NCI-H774 (cell line): ENCODE data around the gene ARID2.
A peak's percentile ranks its signal among the peaks of the same experiment; 100 is the strongest.

ENCODE experiments used
- DNase-seq: peaks from one replicate; lab custom pipeline; 2025; lab: John Stamatoyannopoulos, UW

The ARID2 gene

DNA sequence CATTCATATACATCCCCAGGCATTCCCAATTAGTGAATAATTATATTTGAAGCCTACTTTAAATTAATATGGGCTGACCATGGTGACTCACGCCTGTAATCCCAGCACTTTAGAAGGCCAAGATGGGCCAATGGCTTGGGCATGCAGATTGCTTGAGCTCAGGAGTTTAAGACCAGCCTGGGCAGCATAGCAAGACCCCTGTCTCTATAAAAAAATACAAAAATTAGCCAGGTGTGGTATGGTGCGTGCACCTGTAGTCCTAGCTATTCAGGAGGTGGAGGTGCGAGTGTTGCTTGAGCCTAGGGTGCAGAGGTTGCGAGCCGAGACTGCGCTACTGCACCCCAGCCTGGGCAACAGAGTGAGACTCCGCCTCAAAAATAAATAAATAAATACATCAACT lies 7.6 kb upstream of the ARID2 start:
- DNase-seq, result no peak

DNA sequence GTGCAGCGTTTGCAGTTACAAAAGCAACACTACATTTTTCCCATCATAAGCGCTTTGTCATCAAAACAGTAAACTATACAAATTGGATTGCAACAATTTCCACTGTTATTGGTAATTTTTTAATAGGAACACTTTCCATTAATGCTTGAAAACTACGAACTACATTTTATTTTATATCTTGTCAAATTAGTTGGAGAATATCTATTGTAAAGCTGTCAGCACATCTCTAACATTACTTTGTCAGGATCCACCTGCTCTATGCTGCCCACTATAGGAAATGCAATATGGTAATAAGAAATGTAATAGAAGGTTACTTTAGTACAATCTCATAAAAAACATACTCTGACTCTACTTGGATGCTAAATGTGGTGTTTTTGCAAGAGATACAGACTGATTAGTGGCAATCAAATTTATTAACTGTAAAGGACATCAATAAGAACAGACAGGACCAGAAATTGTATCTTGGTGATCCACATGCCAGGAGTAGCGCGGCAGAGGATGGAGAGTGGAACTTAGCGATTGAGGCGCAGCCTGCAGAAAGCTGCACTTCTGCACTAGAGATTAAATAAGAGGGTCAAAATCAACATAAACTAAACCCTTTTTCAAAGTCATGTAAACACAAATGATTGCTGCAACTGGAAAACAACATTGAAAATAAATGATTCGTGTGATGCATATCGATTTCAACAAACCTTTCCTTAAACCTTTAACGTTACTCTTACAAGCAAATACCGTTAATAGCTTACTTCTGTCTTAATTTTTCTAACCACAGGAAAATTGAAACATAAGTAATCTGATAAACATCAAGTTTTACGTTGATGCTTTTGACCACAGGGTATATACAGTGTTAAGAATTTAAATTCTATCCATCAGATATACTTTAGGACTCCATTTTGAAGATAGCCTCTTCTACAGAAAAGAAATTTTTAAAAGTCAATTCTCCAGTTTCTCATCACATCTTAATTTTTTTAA lies 3.6 kb upstream of the ARID2 start:
- peak; percentile 33 for DNase-seq

DNA sequence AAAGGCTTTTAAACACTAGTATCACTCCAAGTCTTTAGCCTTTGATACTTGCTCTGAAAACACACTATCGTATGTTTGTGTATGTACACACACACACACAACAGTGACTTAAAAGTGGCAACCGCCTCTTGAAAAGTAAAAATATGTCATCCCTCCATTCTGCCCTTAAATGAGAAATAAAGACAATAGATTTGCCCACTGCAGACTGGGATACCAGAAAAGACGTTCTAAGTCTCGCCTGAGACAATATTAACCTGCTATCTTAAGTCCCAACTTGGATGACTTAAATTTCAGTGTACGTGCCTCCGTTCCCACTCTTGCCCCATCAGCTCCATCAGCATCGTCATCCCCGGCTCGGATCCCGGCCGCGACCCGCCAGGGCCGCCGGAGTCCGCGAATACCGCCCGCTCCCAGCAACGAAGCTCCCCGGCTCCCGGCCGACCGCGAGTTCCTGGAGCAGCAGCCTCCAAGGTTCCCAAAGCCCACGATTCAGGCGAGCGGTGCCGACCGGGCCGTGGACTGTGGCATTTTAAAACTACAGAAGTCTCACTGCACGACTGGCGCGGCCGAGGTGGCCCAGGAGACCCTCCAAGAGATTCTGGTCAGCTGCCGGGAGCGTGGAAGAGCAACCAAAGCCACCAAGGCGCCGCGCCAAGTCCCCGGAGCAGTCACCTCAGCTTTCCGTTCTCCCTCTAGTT lies 2.8 kb upstream of the ARID2 start:
- DNase-seq, result no peak

DNA sequence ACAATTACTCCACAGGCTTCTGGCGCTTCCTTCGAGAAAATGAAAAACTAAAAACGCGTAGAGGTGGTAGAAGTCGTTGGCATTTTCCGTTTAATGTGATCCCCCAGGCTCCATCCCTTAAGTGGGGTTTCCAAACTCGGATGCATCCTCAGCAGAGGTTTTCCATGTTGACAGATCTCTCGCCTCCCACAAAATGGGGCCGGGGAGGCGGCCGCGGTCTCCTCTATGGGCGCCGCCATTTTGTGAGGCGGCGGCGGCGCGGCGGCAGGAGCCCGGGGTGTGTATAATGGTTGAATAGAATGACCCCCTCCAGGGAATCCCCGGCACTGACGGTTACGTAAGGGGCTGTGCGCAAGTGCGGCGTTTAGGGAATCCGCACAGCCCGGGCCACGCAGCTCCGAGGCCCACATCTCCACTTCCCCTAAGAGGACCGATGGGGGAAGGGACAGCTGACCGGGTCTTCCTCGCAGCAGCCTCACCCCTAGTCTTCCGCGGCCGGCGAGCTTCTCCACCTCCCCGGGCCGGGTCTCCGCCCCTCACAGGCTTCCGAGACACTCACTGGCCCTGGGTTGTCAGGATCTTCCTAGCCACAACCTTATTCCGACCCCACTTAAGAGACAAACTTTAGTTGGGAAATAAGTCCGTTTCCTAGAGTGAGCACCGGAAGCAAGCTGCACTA lies 2.1 kb upstream of the ARID2 start:
- peak; percentile 95 for DNase-seq

DNA sequence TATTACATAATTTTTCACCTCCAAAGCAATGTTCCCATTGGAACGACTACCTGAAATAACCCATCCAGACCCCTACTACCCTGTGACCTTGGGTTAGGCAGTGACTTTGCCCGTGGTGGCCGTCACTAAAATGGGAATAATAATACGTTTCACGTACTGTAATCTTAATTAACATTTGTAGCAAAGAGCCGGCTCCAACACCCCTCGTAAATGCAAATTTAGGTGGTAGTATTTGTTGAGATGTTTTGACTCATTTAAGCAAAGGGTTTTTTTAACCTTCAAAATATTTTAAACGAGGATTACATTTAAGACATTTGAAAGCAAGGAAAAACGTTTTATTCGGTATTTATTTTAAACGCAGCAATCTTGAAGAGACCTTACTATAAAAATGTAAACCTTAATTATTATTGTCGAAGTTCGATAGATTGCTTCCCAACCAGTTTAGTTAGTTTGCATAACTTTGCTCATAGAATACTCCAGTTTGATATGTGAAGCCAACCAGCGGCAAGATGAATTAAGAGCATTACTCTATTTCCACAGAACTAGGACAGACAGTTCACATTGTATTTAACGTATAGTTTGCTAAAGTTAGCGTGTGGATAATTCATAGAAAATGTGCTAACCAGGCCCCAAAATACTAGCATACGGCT lies 1.4 kb upstream of the ARID2 start:
- DNase-seq, result no peak

DNA sequence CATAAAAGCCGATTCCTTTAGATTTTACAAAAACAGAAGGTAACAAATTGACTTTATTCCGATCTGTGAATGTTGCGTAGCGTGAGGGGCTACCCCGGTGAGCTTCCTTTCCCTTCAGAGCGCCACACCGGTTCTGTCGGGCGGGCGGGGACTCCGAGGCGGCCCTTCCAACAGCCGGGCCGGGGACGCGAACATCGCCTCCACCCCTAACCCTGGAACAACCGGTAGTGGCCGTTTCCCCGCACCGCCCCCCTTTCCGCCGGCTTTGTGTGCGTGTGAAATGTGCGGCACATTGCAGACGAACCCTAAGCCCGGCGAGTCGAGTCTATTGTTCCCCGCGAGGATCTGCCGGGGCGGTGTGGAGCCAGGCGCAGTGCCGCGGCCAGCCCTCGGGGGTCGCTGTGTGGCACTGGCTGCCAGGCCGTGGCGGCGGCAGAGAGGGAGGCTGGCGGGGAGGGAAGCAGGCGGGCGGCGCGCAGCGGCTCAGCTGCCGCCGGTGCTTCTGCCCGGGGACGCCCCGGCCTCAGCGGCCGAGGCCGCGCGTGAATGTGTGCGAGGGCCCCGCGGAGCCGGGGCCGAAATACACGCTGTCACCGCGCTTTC lies 775 bp upstream of the ARID2 start:
- DNase-seq, result peak; percentile 96

DNA sequence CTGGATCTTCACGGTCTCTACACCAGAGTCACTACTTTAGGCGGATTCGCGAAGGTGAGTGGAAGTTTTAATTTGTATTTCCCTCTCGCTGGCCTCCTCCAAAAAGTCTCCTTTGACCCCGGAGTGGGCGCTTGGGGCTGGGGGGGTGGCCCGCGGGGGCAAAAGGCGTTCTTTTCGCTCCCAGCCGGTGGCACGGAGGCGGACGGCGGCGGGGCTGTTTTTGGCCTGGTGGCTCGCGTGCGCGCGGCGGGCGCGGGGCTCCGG lies 510 bp downstream of the ARID2 start:
- no peak for DNase-seq

DNA sequence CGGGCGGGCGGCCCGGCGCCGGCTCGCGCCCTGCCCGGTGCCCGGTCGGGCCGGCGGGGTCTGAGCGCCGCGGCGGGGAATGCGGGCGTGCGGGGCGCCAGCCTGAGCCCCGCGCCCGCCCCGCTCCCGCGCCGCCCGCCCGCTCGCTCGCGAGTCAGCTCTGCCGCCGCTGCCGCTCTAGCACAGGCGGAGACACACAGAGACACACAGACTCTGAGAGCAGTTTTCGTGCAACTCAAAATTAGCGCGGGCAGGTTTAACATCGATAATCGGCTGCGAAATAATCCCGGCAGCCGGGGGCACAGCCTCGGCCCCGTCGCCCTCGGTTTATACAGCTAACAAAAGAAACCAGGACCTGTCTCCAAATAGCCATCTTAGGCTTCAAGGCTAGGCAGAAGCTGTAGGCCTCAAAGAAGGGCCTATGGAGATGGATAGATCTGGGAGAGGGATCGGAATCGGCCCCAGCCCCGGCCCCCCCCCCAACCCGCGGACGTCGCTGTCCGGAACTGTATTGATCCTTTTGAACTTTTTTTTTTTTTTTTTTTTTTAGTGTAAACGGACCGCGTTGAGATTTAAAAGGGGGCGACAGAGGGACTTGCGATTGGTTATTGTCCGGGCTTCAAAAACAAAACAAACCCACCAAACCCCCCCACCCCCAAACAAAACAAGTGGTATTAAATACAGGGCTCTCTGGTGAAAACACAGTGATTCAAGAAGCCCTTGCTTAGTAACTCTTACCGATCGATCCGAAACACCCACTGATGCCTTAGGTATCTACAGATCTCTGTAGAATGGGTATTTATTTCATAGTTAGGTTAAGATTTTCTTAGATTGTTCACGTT lies 1.1 kb downstream of the ARID2 start:
- DNase-seq, result peak; percentile 71

DNA sequence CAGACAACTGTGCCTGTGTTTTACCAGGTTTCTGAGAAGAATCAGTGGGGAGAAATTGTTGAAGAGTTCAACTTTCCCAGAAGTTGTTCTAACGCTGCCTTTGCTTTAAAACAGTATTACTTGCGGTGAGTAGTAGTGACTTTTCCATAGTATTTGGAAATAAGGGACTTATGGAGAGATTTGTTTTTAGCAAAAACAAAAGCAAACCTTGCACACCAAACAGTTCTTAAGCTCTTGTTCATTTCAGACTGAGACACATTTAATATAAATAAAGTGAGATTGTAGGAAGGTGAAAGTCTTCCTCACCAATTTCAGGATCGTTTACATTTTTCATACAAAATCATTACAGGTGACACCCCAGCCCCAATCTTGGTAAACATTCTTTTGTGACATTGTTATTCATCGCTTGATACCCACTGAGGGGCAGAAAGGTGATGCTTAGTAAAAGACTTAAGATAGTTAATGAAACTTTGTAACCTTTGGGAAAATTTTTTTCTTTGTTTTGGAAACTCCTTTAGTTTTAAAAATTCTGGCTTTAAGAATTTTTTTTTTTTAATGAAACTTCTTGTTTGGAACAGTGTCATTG lies 1.8 kb downstream of the ARID2 start:
- DNase-seq, result no peak

DNA sequence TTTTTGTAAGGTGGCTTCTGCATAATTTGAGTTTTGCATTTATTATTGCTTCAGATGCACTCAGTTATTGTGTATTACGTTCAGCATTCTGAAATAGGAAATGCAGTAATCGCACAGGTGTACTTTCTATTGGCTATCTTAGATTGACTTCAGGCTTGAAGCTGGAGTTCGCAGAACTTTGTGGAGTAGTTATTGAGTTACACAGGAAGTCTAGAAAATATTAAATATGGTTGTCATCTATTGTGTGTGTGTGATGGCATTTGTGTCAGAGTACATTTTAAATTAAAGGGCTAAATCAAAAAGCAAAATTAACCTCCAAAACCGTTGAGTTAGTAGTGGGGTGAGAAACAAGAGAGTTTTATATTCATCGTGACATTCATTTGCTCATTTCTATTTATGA lies 2.7 kb downstream of the ARID2 start:
- no peak for DNase-seq

DNA sequence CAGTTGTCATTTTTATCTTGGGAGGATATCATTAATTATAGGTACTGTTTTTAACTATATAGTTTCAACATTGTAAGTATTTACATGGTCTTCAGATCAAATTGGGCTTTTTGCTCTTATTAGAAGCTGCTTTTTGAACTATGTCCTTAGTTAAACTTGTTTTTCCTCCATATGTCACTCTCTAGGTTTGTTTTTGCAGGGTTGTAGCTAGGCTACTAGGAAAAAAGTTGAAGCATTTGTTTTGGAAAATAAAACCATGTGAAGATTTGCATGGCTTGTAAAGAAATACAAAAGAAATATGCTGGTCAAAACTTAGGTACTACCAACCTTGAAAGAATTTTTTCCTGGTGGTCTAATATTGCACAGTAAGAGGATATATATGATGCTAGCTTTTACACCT lies 3.4 kb downstream of the ARID2 start:
- no peak for DNase-seq

DNA sequence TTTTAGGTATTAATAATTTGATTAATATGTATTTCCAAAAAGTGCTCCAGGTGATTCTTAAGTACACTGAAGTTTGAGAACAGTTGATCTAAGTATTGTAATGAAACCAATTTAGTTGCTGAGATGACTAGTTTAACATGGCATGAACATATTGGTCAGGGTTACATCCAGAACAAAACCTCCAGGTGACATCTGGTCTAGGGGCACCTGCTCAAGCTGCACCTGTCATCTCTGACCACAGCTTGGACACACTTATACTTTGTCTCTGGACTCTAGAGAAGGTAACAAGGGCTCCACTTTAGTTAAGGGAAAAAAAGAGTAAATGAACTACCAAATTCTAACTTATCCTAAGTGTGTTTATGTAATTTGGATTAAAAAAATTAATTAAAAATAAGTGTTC lies 8.1 kb downstream of the ARID2 start:
- no peak for DNase-seq

DNA sequence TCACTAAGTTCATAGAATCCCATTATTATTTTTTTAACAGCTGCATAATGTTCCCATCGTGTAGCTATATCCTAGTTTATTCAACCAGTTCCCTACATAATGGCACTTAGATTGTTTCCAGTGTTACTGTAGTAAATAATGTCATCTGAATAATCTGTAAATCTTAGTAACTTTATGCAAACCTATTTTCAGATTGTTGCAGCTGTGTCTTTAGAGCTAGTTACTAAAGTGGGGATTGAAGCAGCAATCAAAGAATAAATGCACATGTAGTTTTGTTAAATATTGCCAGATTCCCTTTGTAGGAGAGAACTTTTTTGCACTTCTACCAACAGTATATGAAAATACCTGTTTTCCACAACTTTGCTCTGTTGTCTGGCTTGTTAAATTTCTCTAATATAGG lies 13.1 kb downstream of the ARID2 start:
- DNase-seq, result no peak

DNA sequence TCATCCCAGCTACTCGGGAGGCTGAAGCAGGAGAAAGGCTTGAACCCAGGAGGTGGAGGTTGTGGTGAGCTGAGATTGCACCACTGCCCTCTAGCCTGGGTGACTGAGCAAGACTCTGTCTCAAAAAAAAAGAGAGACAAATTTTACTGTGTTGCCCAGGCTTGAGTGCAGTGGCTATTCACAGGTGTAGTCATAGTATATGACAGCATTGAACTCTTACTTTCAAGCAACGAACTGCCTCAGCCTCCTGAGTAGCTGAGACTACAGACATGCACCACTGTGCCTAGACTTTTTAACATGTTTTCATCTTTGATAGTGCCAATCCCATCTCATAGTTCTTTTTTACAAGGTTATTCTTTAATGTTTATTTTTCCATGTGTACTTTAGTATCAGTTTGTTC lies 13.7 kb downstream of the ARID2 start:
- no peak for DNase-seq

DNA sequence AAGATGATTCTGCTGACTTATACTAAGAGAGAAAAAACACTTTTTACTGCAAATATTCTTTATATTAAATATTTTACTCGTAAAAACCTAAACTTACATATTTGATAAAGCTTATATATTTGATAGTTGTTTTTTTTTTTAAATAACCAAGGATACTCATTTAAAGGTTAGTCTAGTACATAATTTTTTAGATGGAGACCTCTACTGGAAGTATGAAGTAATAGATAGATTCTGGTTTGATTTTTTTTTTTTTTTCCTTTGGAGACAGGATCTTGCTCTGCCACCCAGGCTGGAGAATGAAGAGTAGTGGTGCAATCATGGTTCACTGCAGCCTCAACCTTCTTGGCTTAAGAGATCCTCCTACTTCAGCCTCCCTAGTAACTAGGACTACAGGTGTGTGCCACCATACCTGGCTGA lies 16.4 kb downstream of the ARID2 start:
- no peak for DNase-seq

DNA sequence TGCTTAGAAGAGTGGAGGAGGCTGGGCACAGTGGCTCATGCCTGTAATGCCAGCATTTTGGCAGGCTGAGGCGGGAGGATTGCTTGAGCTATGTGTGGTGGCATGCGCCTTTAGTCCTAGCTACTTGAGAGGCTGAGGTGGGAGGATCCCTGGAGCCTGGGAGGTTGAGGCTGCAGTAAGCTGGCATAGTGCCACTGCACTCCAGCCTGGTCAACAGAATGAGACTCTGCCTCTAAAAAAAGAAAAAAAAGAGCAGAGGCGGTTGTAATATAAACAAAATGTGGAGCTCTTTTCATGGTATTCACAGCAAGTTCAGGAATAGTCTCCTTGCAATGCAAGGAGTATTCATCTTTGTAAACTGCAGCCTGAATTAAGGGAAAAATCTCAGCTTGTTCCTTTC lies 27.2 kb downstream of the ARID2 start:
- no peak for DNase-seq

DNA sequence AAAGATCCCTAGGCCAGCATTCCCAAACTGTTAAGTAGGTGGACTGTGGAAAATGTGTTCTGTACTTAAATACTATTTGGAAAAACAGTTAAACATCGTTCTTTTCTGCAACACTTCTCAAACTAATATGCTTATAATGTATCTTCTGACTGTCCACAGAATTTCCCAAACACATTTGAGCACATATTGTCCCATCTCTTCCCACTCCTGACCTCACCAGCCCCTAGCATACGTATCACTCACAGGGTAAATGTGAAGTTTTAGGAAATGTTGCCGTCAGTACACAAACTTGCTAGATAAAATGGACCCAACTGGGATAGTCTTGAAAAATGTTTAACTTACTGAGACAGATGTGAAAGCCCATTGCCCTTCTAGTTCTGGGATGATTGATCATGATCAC lies 27.7 kb downstream of the ARID2 start:
- DNase-seq, result no peak

DNA sequence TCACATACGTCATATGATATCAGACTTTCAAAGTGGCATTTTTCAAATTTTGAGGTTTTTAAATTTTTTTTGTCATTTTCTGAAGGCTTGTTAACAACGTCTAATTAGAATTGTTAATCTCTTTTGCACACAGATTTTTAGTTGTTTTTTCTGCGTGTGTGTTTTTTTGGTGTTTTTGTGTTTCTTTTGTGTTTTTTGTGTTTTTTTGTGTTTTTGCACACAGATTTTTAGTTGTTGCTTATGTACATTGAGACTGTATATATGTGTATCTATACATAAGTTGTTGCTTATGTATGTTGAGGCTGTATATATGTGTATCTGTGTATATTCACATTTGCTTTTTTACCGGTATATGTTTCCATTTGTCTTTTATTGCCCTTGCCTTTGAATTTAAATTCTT lies 30.8 kb downstream of the ARID2 start:
- no peak for DNase-seq

DNA sequence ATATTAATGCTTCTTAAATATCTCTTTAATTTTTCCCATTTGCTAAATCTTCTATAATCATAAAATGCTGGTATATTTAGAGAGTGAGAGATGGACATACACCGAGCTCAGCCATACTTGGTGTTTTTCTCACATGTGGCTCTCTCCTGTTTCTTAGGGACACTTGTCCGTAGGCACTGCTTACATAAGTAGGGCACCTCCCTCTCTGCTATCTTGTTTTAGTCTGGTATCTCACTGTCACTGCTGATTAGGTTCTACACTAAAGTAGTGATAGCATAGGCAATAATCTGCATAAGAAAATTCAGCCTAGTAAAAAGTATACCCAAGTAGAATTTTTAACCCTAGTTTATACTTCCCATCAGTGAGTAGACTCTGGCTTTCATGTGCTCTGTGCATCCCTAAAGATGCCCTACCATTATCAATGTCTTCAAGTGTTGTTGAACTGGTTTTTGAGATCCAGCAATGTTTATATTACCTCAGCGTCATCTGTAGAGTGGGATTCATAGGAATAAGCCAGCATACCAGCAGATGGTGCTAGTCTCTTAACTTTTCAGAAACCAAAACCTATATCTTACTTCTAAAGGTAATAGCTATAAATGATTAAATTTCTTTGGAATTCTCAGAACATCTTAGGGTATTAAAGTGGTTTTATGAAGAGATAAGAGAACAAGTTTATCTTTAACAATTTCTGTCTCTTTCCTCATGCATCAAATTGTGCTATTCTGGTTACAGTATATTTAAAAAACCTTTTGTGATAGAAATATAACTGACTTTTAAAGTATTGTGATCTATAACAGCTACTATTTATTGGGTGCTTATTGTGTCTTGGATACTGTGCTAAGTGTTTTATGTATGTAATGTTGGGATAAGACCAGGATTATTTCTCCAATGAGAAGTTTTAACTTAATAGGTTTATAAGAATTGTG lies 32.9 kb downstream of the ARID2 start:
- DNase-seq, result peak; percentile 33

DNA sequence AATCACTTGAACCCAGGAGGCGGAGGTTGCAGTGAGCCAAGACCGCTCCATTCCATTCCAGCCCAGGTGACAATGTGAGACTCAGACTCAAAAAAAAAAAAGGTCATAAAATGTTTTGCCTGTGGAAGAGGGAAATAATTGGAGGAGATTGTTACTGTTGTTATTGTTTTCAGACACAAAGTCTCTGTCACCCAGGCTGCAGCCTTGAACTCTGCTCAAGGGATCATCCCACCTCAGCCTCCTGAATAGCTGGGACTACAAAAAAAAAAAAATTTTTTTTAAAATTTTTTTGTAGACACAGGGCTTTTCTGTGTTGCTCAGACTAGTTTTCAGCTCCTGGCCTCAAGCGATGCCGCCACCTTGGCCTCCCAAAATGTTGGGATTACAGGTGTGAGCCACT lies 33.9 kb downstream of the ARID2 start:
- DNase-seq, result no peak
